BE2C (cell line): ENCODE measurements around the gene KLF13.

Experiments used
- DNase-seq: peaks from one replicate; pipeline ENCODE4 v3.0.0-alpha.2; 2020
- H3K27me3 ChIP-seq: fragments of 250-450 bp; sonication (Bioruptor Pico); 2 replicates; pipeline ENCODE4 v1.5.1; 2020; ENCODE audit warnings: mild to moderate bottlenecking
- H3K36me3 ChIP-seq: fragments of 250-450 bp; sonication (Bioruptor Pico); 2 replicates; pipeline ENCODE4 v1.5.1; 2020; ENCODE audit warnings: mild to moderate bottlenecking
- H3K4me1 ChIP-seq: fragments of 250-450 bp; sonication (Bioruptor Pico); 2 replicates; pipeline ENCODE4 v1.5.1; 2020
- H3K4me3 ChIP-seq: 2 replicates; pipeline ENCODE4 v1.5.1; 2011; ENCODE audit warnings: low read depth, low read length
- H3K9me3 ChIP-seq: fragments of 250-450 bp; sonication (Bioruptor Pico); 2 replicates; pipeline ENCODE4 v1.5.1; 2020
- CTCF ChIP-seq: IDR thresholded peaks from 2 replicates; pipeline ENCODE4 v1.5.1; 2012; ENCODE audit warnings: mild to moderate bottlenecking, low read depth, low read length

The KLF13 gene

DNA sequence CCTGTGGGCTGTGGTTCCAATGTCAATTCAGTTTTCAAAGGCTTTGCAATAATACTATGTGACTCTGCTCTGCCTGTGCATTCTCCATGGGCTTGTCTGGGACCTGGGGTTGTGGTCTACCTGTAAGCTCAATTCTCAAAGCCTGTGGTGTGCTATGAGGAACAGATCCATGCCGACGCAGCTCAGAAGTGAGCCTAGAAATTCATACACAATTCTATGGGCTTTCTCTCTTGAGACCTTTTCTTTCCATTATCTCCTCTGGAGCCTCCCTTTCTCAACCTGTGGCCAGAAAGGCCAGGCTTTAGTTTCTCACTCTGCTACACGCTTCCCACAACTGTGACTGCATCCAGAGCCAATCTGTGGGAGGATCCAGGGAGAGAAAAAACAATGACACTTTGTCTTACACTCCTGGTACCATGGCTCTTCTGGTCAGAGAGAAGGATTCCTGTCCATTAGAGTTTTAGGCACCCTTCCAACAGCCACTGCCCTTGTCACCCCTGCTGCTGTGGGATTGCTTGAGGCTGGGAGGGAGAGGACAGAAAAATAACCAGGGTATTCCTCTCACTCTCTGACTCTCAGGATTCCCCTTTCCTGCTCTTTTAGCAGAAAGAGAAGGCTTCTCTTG, 34.1 kb upstream of the KLF13 start:
- Histone ChIP-seq H3K4me1 (peaks cover 9% of the 10 kb centered on the region), H3K27me3 (no peaks in the 10 kb centered on the region), H3K9me3 (no peaks in the 10 kb centered on the region), H3K36me3 (no peaks in the 10 kb centered on the region), H3K4me3 (no peak overlapping the region)
- DNase-seq: no peak
- TF ChIP-seq CTCF: no peak

DNA sequence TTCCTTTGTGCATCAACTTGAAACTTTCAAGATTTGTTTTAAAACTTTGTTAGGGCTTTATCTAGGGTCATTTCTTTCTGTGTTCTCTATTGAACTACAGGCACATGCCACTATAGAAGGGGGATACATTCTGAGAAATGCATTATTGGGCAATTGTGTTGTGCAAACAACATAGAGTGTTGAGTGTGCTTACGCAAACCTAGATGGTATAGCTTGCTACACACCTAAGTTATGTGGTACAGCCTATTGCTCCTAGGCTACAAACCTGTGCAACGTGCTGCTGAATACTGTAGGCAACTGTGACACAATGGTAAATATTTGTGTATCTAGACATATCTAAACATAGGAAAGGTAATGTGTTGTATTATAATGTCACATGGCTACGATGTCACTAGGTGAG, 33.0 kb upstream of the KLF13 start:
- Histone ChIP-seq H3K9me3 (no peaks in the 10 kb centered on the region), H3K27me3 (no peaks in the 10 kb centered on the region), H3K4me3 (no peak overlapping the region), H3K4me1 (peaks cover 21% of the 10 kb centered on the region), H3K36me3 (no peaks in the 10 kb centered on the region)
- TF ChIP-seq CTCF: no peak
- DNase-seq: no peak

- Histone ChIP-seq H3K27me3 (no peaks in the 10 kb centered on the region), H3K36me3 (no peaks in the 10 kb centered on the region), H3K4me1 (peaks cover 21% of the 10 kb centered on the region), H3K4me3 (no peak overlapping the region), H3K9me3 (no peaks in the 10 kb centered on the region)
- DNase-seq: no peak
- TF ChIP-seq CTCF: no peak
Observed at GRCh38 chr15:31294067-31294466, 32.6 kb upstream of the KLF13 start.

DNA sequence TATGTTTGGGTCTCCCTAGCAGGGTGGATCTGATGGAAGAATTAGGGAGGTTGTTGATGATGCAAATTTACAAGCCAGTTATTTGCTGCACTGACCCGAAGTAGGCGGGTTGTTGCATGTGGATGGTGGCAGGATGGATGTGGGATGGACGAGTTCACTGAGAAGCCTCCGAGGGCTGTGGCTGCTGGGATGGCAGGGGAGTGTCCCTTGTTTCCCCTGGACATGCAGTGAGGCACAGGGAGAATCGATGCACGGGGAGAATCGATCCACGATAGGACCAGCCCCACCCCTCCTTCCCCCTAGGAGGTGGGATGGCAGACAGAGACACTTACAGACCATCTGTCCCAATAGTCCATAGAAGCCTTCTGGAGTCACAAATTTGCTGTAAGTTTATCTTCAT, 31.0 kb upstream of the KLF13 start:
- DNase-seq: no peak
- H3K9me3 ChIP-seq: no peaks in the 10 kb centered on the region
- no peaks in the 10 kb centered on the region for H3K36me3 ChIP-seq
- H3K4me1 ChIP-seq: peaks cover 32% of the 10 kb centered on the region
- no peak for TF ChIP-seq CTCF
- no peak overlapping the region for H3K4me3 ChIP-seq
- no peaks in the 10 kb centered on the region for H3K27me3 ChIP-seq

DNA sequence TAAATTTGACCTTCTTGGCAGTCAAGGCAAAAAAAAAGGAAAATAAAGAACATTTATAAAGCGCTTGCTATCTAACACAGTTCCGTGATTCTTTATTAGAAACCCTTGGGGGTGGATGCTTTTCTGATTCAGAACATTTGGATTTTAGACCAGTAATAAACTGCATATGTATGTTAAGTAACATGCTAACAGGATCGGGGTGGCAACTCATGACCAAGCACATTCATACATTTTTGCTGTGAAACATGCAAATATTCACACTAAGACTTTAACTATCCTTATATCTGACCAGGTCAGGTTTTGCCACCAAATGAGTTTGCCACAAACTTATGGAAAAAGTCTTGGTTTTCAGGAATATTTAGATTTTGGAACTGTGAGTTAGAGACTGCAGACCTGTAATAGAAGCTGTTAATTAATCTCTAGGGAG, 30.4 kb upstream of the KLF13 start:
- Histone ChIP-seq H3K36me3 (no peaks in the 10 kb centered on the region), H3K4me3 (no peak overlapping the region), H3K4me1 (peaks cover 37% of the 10 kb centered on the region), H3K27me3 (no peaks in the 10 kb centered on the region), H3K9me3 (no peaks in the 10 kb centered on the region)
- no peak for DNase-seq
- no peak for TF ChIP-seq CTCF

DNA sequence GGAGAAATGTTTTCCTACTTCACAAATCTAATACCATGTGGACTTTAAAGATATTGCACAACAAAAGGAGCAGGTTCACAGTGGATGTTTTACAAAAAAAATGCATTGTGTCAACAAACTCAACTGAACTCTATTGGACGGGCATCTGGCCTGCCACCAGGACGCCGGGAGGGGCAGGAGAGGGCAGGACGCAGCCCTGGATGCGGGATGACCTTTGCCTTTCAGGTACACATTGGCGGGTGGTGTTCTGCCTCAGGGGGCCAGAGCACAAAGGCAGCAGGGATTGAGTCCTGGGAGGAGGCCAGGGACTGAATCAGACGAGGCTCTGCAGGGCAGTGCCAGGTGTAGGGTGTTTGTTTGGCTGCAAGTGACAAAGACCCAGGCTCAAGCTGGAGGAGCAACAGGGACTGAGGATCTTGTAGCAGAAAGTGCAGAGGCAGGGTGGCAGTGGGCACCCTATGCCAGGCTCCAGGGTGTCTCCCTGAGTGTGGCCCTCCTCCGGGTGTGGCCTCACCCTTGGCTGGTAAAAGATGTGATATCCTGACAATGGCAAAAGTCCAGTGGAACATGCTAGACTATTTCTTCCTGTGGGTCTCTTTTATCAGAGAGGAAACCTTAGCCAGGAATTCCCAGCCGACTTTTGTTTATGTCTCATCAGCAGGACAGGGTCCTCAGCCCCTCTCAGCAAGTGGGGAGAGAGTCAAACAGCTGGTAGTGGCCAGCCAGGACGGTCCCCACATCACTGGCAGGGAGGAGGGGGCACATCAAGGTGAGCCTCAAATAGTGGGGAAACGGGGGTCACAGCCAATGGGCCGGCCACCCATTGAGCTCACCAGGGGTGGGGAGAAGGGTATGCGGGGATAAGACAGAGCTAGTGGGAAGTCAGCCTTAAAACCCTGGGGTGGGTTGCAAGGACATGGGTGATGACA, 29.7 kb upstream of the KLF13 start:
- Histone ChIP-seq H3K4me3 (no peak overlapping the region), H3K36me3 (no peaks in the 10 kb centered on the region), H3K4me1 (peaks cover 41% of the 10 kb centered on the region), H3K9me3 (no peaks in the 10 kb centered on the region), H3K27me3 (no peaks in the 10 kb centered on the region)
- TF ChIP-seq CTCF: no peak
- DNase-seq: no peak
